H1 (cell line): Measurements from ENCODE around the gene LRP8. TPM values are rescaled to one million over a fixed set of nuclear protein-coding genes. Genes with fewer than 3 reads are reported as not detected.
A peak's percentile ranks its signal among the peaks of the same experiment; 100 is the strongest.

ENCODE experiments used
- CTCF ChIA-PET: fragments of 300-600 bp; sonication (Branson Sonifier 250); formaldehyde crosslinking; loops from one replicate; lab custom pipeline; 2021; ENCODE audit not compliant: partially characterized antibody; lab: Charles Lee
- POLR2A ChIA-PET: fragments of 300-600 bp; sonication (Branson Sonifier 250); formaldehyde crosslinking; loops from one replicate; lab custom pipeline; 2021; ENCODE audit warnings: inconsistent platforms; ENCODE audit not compliant: partially characterized antibody; lab: Charles Lee
- DNase-seq, 2 experiments: peaks; one replicate each; pipeline versions ENCODE4 v3.0.0 to v3.0.0-alpha.2; 2010 to 2022; ENCODE audit warnings: low spot score in 2 of 2, low read depth in 1 of 2, mixed read lengths in 1 of 2
- FAIRE-seq: peaks from 2 replicates; lab custom pipeline; 2011; peaks lifted over from hg19 to GRCh38; lab: Jason Lieb, UNC
- H2AFZ ChIP-seq: 2 replicates; pipeline ENCODE4 v1.8.1; 2012; ENCODE audit warnings: low read length, inconsistent platforms
- H2AK5ac ChIP-seq: 2 replicates; pipeline ENCODE4 v1.6.1; 2013; ENCODE audit warnings: low read depth, low read length
- H2BK120ac ChIP-seq: replicated peaks from 2 replicates; pipeline ENCODE3; 2013; ENCODE audit warnings: low read depth, low read length, inconsistent platforms
- H2BK12ac ChIP-seq: 2 replicates; pipeline ENCODE4 v1.6.1; 2013; ENCODE audit warnings: low read depth, low read length
- H2BK15ac ChIP-seq: 2 replicates; pipeline ENCODE4 v1.6.1; 2013; ENCODE audit warnings: low read length
- H2BK20ac ChIP-seq: 2 replicates; pipeline ENCODE4 v1.6.1; 2013; ENCODE audit warnings: low read length
- H2BK5ac ChIP-seq: 2 replicates; pipeline ENCODE4 v1.6.1; 2013; ENCODE audit warnings: low read depth, low read length
- H3K14ac ChIP-seq: 2 replicates; pipeline ENCODE4 v1.6.1; 2013; ENCODE audit warnings: inconsistent platforms; ENCODE audit not compliant: insufficient read length
- H3K18ac ChIP-seq: 2 replicates; pipeline ENCODE4 v1.6.1; 2013; ENCODE audit warnings: low read length; ENCODE audit errors: extremely low read depth
- H3K23ac ChIP-seq: 2 replicates; pipeline ENCODE4 v1.6.1; 2013; ENCODE audit warnings: inconsistent platforms; ENCODE audit not compliant: insufficient read length
- H3K23me2 ChIP-seq: 2 replicates; pipeline ENCODE4 v1.6.1; 2013; ENCODE audit warnings: low read depth, low read length
- H3K27ac ChIP-seq: 2 replicates; pipeline ENCODE4 v1.6.1; 2011; ENCODE audit warnings: low read depth, low read length, inconsistent platforms
- H3K27me3 ChIP-seq, 4 experiments: replicated peaks in 1 of 4; 1 replicate in 1 of 4; 2 replicates in 3 of 4; pipeline versions ENCODE4 v1.6.1 to v1.8.1; 2011 to 2013; ENCODE audit warnings: low read length in 3 of 4, mild to moderate bottlenecking in 3 of 4, inconsistent platforms in 2 of 4, mixed read lengths in 2 of 4, moderate library complexity in 1 of 4; ENCODE audit not compliant: control insufficient read depth in 3 of 4, insufficient read depth in 3 of 4; ENCODE audit errors: extremely low read depth in 1 of 4
- H3K36me3 ChIP-seq, 4 experiments: 2 replicates each; pipeline versions ENCODE4 v1.6.1 to v1.8.1; 2011 to 2013; ENCODE audit warnings: mild to moderate bottlenecking in 4 of 4, low read length in 3 of 4, moderate library complexity in 2 of 4, control low read depth in 1 of 4, inconsistent platforms in 1 of 4; ENCODE audit not compliant: insufficient read depth in 4 of 4, control insufficient read depth in 2 of 4
- H3K4ac ChIP-seq: replicated peaks from 2 replicates; pipeline ENCODE3; 2013; ENCODE audit warnings: low read length, low read depth, mixed read lengths, inconsistent platforms; ENCODE audit not compliant: insufficient read length
- H3K4me1 ChIP-seq, 4 experiments: replicated peaks in 1 of 4; 1 replicate in 1 of 4; 2 replicates in 3 of 4; pipeline versions ENCODE4 v1.6.1 to v1.8.1; 2011 to 2013; ENCODE audit warnings: low read length in 3 of 4, inconsistent platforms in 2 of 4, mixed read lengths in 1 of 4; ENCODE audit not compliant: insufficient read depth in 4 of 4, control insufficient read depth in 3 of 4
- H3K4me2 ChIP-seq, 2 experiments: 2 replicates each; pipeline versions ENCODE4 v1.6.1 to v1.8.1; 2011 to 2013; ENCODE audit warnings: low read depth in 2 of 2, low read length in 2 of 2, control low read depth in 1 of 2, inconsistent platforms in 1 of 2, mild to moderate bottlenecking in 1 of 2; ENCODE audit not compliant: insufficient read depth in 1 of 2
- H3K4me3 ChIP-seq, 4 experiments: fragments of 200-600, 300-600 bp in 1 of 4; sonication (generic), shearing (Covaris generic), sonication (Bioruptor Twin) in 1 of 4; 2 replicates each; pipeline versions ENCODE4 v1.5.1 to v1.8.1; 2011 to 2016; ENCODE audit warnings: low read length in 4 of 4, low read depth in 3 of 4, control low read depth in 2 of 4, inconsistent platforms in 2 of 4, mild to moderate bottlenecking in 2 of 4, mixed read lengths in 1 of 4, moderate library complexity in 1 of 4; ENCODE audit not compliant: insufficient read depth in 2 of 4; ENCODE audit errors: extremely low read depth in 1 of 4
- H3K56ac ChIP-seq: replicated peaks from 2 replicates; pipeline ENCODE3; 2013; ENCODE audit warnings: low read depth, mild to moderate bottlenecking, mixed read lengths, low read length, inconsistent platforms; ENCODE audit not compliant: insufficient read length
- H3K79me1 ChIP-seq: 2 replicates; pipeline ENCODE4 v1.6.1; 2013; ENCODE audit warnings: low read depth, low read length, control low read depth
- H3K79me2 ChIP-seq, 2 experiments: 2 replicates each; pipeline versions ENCODE4 v1.6.1 to v1.8.1; 2012 to 2013; ENCODE audit warnings: low read length in 2 of 2, mild to moderate bottlenecking in 2 of 2, inconsistent platforms in 1 of 2; ENCODE audit not compliant: insufficient read depth in 2 of 2, control insufficient read depth in 1 of 2
- H3K9ac ChIP-seq, 4 experiments: replicated peaks in 1 of 4; 1 replicate in 1 of 4; 2 replicates in 3 of 4; pipeline versions ENCODE4 v1.6.1 to v1.8.1; 2011 to 2013; ENCODE audit warnings: low read depth in 3 of 4, low read length in 3 of 4, control low read depth in 2 of 4, mild to moderate bottlenecking in 2 of 4, moderate library complexity in 2 of 4, inconsistent platforms in 1 of 4; ENCODE audit errors: extremely low read depth in 1 of 4
- H3K9me3 ChIP-seq, 2 experiments: 2 replicates each; pipeline versions ENCODE4 v1.6.1 to v1.8.1; 2012 to 2013; ENCODE audit warnings: mild to moderate bottlenecking in 2 of 2, moderate library complexity in 2 of 2, control low read depth in 1 of 2, inconsistent platforms in 1 of 2, low read depth in 1 of 2, low read length in 1 of 2, mixed read lengths in 1 of 2; ENCODE audit not compliant: insufficient read depth in 2 of 2
- H4K20me1 ChIP-seq, 2 experiments: replicated peaks in 1 of 2; 2 replicates each; pipeline versions ENCODE3 to v1.8.1; 2011 to 2013; ENCODE audit warnings: inconsistent platforms in 2 of 2, low read length in 2 of 2, mild to moderate bottlenecking in 1 of 2; ENCODE audit not compliant: insufficient read depth in 2 of 2, control insufficient read depth in 1 of 2
- H4K5ac ChIP-seq: 2 replicates; pipeline ENCODE4 v1.6.1; 2013; ENCODE audit warnings: low read length, low read depth, mixed read lengths, inconsistent platforms; ENCODE audit not compliant: insufficient read length
- H4K8ac ChIP-seq: 2 replicates; pipeline ENCODE4 v1.8.0; 2013; ENCODE audit warnings: mild to moderate bottlenecking, moderate library complexity, low read length, inconsistent platforms; ENCODE audit not compliant: insufficient read depth; ENCODE audit errors: extremely low read depth
- H4K91ac ChIP-seq: replicated peaks from 2 replicates; pipeline ENCODE3; 2013; ENCODE audit warnings: low read length, mixed read lengths, inconsistent platforms; ENCODE audit not compliant: insufficient read length
- ASH2L ChIP-seq: fragments of 200-600, 300-600 bp; sonication (generic); IDR thresholded peaks from one replicate; pipeline ENCODE4 v1.7.1; 2017; ENCODE audit warnings: low read length
- CHD2 ChIP-seq: IDR thresholded peaks from 2 replicates; pipeline ENCODE4 v1.6.1; 2012; ENCODE audit warnings: low read length, improper control_type of control experiment
- SIX5 ChIP-seq: IDR thresholded peaks from 2 replicates; pipeline ENCODE4 v1.6.1; 2011; ENCODE audit warnings: mild to moderate bottlenecking, low read depth, low read length
- SP2 ChIP-seq: IDR thresholded peaks from 2 replicates; pipeline ENCODE4 v1.6.1; 2012; ENCODE audit warnings: mild to moderate bottlenecking, low read length, inconsistent platforms
- TAF1 ChIP-seq: IDR thresholded peaks from 2 replicates; pipeline ENCODE4 v1.6.1; 2011; ENCODE audit warnings: mild to moderate bottlenecking, low read depth, low read length
- TAF7 ChIP-seq: optimal IDR thresholded peaks from 2 replicates; pipeline ENCODE3; 2011; ENCODE audit warnings: low read depth, mild to moderate bottlenecking, inconsistent platforms, low read length, moderate library complexity, borderline replicate concordance
- TBP ChIP-seq: IDR thresholded peaks from 2 replicates; pipeline ENCODE4 v1.6.1; 2011; ENCODE audit warnings: low read depth, low read length, improper control_type of control experiment
- WGBS, 2 experiments: shearing (Covaris generic) in 1 of 2; methylation state at CpG; one replicate each; pipeline versions ENCODE4 v1.1.6 to v1.1.7; 2013 to 2015; ENCODE audit warnings: low lambda C conversion rate in 2 of 2, mixed read lengths in 2 of 2, inconsistent platforms in 1 of 2, low coverage in 1 of 2, missing lambda C conversion rate in 1 of 2; ENCODE audit not compliant: insufficient replicate concordance in 2 of 2, insufficient coverage in 1 of 2, insufficient read length in 1 of 2; ENCODE audit errors: extremely low coverage in 1 of 2, missing lambda C conversion rate in 1 of 2; 5-methylcytosine and 5-hydroxymethylcytosine counted together
- polyA plus RNA-seq, 7 experiments: library from polyadenylated mRNA; depleted of rRNA in 3 of 7; stranded (reverse) in 5 of 7; unstranded in 2 of 7; fragments of >200 nt in 5 of 7; fragments of 200-250 nt in 2 of 7; gene quantifications; 1 replicate in 5 of 7; 2 replicates in 1 of 7; 4 replicates in 1 of 7; pipeline versions ENCODE4 v1.2.1 to v1.2.3, GENCODE V29; 2011 to 2013; ENCODE audit warnings: missing spikeins in 2 of 7, mixed read lengths in 2 of 7
- total RNA-seq: library from RNA; stranded (reverse); fragmentation: NEBNext Ultra II Directional; extraction: Animal tissue kit (Norgen Biotek cat#: 25700); gene quantifications from 2 replicates; pipeline ENCODE4 v1.2.1, GENCODE V29; 2021
- TF ChIP-seq, protein P1 (sequence below): IDR thresholded peaks from 2 replicates; pipeline ENCODE4 v1.6.1; 2012; ENCODE audit warnings: inconsistent platforms

LRP8 gene
- total and polyA plus RNA-seq, 2 of the 8 experiments (the other 6 are each of a cell fraction or from before 2014, with no cell fraction given) = 63.2 to 66.4 TPM

DNA sequence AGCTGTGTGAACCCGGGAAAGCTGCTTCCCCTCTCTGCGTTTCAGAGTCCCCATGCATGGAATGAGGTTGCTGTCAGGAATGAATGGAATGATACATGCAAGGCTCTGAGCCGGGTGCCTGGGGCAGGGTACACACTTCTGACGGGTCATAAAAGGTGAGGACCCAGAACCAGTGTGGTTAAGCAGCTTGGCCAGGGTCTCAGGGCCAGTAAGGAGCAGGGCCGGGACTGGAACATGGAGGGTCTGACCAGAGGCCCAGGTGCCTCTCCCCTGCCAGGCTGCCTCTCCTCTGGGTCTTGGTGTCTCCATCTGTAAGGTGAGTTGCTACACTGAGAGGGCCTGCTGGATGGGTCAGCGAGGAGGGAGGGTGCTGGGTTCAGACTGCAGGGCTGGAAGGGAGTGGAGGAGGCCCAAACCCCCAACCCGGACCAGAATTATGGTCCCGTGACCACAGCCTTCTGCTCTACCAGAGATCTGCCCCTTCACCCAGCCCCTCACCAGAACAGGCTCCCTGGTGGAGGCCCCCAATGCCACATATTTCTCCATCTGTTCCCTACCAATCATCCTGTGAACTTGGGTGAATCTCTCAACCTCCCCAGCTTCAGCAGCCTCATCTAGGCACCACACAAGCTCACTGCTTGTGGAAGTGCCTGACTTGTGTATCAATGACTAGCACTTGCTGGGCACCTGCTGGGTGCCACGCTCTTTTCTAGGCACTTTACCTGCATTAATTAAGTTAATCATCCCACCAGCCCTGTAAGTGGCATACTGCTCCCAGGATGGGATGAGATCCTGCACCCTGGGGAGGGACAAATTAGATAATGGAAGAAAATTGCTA is 16.2 kb upstream of the LRP8 start:
- DNase-seq (peak in 1 of 2 experiments; percentile 37), FAIRE-seq (no peak)
- Histone ChIP-seq H4K5ac (no peak overlapping the region), H2BK120ac (no peak overlapping the region), H3K4me1 (peaks cover 0 to 4% (median 0%) of the 10 kb centered on the region in 4 experiments; a peak in 2 of 7 replicates), H3K23me2 (no peaks in the 10 kb centered on the region; the same call in 1 of the 2 replicates), H3K36me3 (no peaks in the 10 kb centered on the region), H3K9ac (no peak overlapping the region; a peak in 1 of 7 replicates), H3K27ac (no peak overlapping the region), H3K23ac (no peak overlapping the region), H3K56ac (no peak overlapping the region), H3K79me1 (no peaks in the 10 kb centered on the region), H2AFZ (no peak overlapping the region), H3K4me3 (no peak overlapping the region), H4K91ac (no peak overlapping the region), H2AK5ac (no peak overlapping the region), H3K79me2 (no peaks in the 10 kb centered on the region), H4K8ac (no peak overlapping the region; the same call in 1 of the 2 replicates), H3K9me3 (no peaks in the 10 kb centered on the region), H3K4me2 (no peak overlapping the region), H2BK12ac (no peak overlapping the region), H2BK5ac (no peak overlapping the region), H4K20me1 (no peaks in the 10 kb centered on the region), H3K18ac (no peak overlapping the region), H2BK20ac (no peak overlapping the region), H3K27me3 (peaks cover 0 to 5% (median under 1%) of the 10 kb centered on the region in 4 experiments; a peak in 3 of 7 replicates), H3K4ac (no peak overlapping the region), H3K14ac (no peak overlapping the region), H2BK15ac (no peak overlapping the region)
- ChIA-PET CTCF (interaction anchor here (1.6 kb wide), 2 partner anchors 26 to 78 kb away, joined by 4 to 5 read pairs; no protein-coding TSS in a partner anchor), POLR2A (interaction anchor here (1.0 to 1.8 kb wide), 2 partner anchors 12 to 18 kb away, joined by 3 to 6 read pairs; no protein-coding TSS in a partner anchor)
- TF ChIP-seq TAF7 (no peak), TAF1 (no peak), SP2 (no peak), SIX5 (no peak), ASH2L (no peak), CHD2 (no peak), TBP (no peak)
- TF ChIP-seq, protein P1, sequence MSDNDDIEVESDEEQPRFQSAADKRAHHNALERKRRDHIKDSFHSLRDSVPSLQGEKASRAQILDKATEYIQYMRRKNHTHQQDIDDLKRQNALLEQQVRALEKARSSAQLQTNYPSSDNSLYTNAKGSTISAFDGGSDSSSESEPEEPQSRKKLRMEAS = no peak
- WGBS, 2 experiments = 78% methylated on average over 9 of the region's 9 CpGs; no CpG with 5 or more reads in 1 of the 2 experiments
